WI38 (cell line): Measurements from ENCODE around the gene F10.

Experiments used
- H3K4me3 ChIP-seq: 2 replicates; pipeline ENCODE4 v1.5.1; 2011; ENCODE audit warnings: low read depth, mild to moderate bottlenecking, control low read depth, low read length
- CTCF ChIP-seq: IDR thresholded peaks from 2 replicates; pipeline ENCODE4 v1.5.1; 2012; ENCODE audit warnings: low read depth, mild to moderate bottlenecking, control low read depth, low read length

F10 gene

GRCh38 chr13:113117335-113117872 is 5.2 kb upstream of the F10 start:
- no peak for TF ChIP-seq CTCF
- no peak overlapping the region for H3K4me3 ChIP-seq

GRCh38 chr13:113117911-113118260 is 4.7 kb upstream of the F10 start:
- TF ChIP-seq CTCF = no peak
- no peak overlapping the region for H3K4me3 ChIP-seq

GRCh38 chr13:113118261-113119021 is 4.2 kb upstream of the F10 start:
- no peak overlapping the region for H3K4me3 ChIP-seq
- no peak for TF ChIP-seq CTCF

- TF ChIP-seq CTCF = no peak
- H3K4me3 ChIP-seq = no peak overlapping the region
Observed at GRCh38 chr13:113119166-113119821, 3.3 kb upstream of the F10 start.

GRCh38 chr13:113119822-113120189 is 2.8 kb upstream of the F10 start:
- H3K4me3 ChIP-seq = no peak overlapping the region
- TF ChIP-seq CTCF = no peak

- H3K4me3 ChIP-seq = no peak overlapping the region
- TF ChIP-seq CTCF = no peak
Observed at GRCh38 chr13:113120300-113121182, 2.1 kb upstream of the F10 start.
